PFSK-1 (cell line): ENCODE results near the gene PLK3.

ENCODE experiments used
- FOXP2 ChIP-seq: optimal IDR thresholded peaks from 2 replicates; pipeline ENCODE3; 2011; ENCODE audit warnings: borderline replicate concordance, control low read depth, inconsistent platforms; ENCODE audit not compliant: insufficient read depth; ENCODE audit errors: extremely low read length, extremely low read depth
- POLR2AphosphoS5 ChIP-seq: IDR thresholded peaks from 2 replicates; pipeline ENCODE4 v1.6.1; 2012; ENCODE audit warnings: low read depth, mild to moderate bottlenecking, control low read depth, low read length, moderate library complexity
- SIN3A ChIP-seq: IDR thresholded peaks from 2 replicates; pipeline ENCODE4 v1.6.1; 2012; ENCODE audit warnings: mild to moderate bottlenecking, low read length, moderate library complexity, borderline replicate concordance; ENCODE audit not compliant: insufficient read depth
- TAF1 ChIP-seq: IDR thresholded peaks from 2 replicates; pipeline ENCODE4 v1.6.1; 2012; ENCODE audit warnings: low read length, control low read depth, borderline replicate concordance; ENCODE audit not compliant: insufficient read depth
- TF ChIP-seq, protein P1 (sequence below), 2 experiments: IDR thresholded peaks; 2 replicates each; pipeline versions ENCODE4 v1.6.1 to v1.8.0; 2011 to 2012; ENCODE audit warnings: low read depth in 2 of 2, low read length in 2 of 2, control low read depth in 1 of 2, inconsistent platforms in 1 of 2, mild to moderate bottlenecking in 1 of 2, moderate library complexity in 1 of 2; ENCODE audit not compliant: insufficient read depth in 1 of 2

PLK3 gene

DNA sequence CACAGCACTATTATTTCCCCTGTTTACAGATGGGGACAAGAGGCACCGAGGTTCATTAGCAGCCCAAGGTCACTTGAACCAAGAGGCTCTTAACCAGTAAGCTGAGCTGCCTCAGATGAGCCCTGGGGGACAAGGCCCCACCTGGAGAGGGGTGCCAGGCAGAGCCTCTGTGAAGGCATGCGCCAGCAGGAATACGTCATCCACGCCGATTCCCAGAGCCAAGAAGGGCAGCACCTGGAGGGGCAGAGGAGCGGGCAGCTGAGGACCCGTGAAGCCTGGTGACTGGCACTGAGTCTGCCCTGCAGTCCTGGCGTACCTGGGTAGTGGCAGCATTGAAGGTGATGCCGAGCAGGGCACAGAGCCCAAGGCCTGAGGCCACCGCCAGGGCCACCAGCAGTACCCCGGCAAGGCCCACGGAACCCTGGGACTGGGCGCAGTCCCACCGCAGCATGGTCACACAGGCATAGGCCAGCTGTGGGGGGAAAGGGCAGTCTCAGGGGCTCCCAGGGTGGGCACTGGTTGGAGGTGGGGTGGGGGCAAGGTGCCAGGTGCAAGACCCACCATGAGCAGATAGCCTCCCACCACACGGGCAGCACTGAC lies 28.8 kb downstream of the PLK3 start:
- TF ChIP-seq POLR2AphosphoS5 = no peak
- TF ChIP-seq SIN3A = no peak
- no peak for TF ChIP-seq TAF1
- TF ChIP-seq FOXP2 = no peak
- TF ChIP-seq, protein P1, sequence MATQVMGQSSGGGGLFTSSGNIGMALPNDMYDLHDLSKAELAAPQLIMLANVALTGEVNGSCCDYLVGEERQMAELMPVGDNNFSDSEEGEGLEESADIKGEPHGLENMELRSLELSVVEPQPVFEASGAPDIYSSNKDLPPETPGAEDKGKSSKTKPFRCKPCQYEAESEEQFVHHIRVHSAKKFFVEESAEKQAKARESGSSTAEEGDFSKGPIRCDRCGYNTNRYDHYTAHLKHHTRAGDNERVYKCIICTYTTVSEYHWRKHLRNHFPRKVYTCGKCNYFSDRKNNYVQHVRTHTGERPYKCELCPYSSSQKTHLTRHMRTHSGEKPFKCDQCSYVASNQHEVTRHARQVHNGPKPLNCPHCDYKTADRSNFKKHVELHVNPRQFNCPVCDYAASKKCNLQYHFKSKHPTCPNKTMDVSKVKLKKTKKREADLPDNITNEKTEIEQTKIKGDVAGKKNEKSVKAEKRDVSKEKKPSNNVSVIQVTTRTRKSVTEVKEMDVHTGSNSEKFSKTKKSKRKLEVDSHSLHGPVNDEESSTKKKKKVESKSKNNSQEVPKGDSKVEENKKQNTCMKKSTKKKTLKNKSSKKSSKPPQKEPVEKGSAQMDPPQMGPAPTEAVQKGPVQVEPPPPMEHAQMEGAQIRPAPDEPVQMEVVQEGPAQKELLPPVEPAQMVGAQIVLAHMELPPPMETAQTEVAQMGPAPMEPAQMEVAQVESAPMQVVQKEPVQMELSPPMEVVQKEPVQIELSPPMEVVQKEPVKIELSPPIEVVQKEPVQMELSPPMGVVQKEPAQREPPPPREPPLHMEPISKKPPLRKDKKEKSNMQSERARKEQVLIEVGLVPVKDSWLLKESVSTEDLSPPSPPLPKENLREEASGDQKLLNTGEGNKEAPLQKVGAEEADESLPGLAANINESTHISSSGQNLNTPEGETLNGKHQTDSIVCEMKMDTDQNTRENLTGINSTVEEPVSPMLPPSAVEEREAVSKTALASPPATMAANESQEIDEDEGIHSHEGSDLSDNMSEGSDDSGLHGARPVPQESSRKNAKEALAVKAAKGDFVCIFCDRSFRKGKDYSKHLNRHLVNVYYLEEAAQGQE (IDR thresholded peaks at IDR 0.05; ENCODE audit: insufficient read depth in 1 of 2, low read depth in 2 of 2, low read length in 2 of 2) = no peak

DNA sequence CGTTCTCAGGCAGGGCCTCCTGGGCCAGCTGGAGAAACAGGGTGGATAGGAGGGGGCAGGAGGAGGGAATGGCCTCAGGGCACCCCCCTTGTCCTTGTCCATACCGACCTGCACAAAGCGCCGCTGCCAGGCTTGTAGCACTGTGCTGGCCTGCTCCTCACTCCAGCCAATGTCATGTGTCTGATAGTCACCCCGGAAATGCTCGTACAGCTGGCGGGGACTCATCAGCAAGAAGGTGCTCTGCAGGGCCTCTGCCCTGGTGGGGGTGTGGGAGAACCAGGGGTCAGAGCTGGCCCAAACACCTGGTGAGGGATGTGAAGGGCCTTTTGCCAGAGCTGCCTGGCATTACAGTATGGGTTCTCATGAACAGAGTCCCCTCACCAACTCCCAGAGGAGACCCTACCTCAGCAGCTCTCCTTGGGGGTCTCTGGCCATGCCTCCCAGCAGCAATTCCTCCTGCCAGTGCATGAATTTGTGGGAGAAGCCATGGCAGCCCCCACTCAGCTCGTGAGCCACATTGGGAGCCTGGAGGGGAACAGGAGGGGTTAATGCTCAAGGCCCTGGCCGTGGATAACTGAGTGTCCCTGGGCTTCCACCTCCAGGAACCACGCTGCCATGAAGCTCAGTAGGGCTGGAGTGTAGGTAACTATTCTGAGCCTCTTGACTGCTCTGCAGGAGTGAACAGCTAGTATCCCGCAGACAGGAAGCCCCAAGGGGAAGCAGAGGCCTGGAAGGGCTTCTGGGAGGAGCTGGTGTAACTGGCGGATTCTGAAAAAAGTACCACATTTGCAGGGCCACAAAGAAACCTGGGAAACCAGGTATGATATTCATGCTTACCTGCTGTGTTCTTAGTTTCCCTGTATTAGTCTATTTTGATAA lies 29.6 kb downstream of the PLK3 start:
- TF ChIP-seq, protein P1 (IDR thresholded peaks at IDR 0.05; ENCODE audit: insufficient read depth in 1 of 2, low read depth in 2 of 2, low read length in 2 of 2) = no peak
- TF ChIP-seq TAF1 (no peak), FOXP2 (no peak), POLR2AphosphoS5 (no peak), SIN3A (no peak)

DNA sequence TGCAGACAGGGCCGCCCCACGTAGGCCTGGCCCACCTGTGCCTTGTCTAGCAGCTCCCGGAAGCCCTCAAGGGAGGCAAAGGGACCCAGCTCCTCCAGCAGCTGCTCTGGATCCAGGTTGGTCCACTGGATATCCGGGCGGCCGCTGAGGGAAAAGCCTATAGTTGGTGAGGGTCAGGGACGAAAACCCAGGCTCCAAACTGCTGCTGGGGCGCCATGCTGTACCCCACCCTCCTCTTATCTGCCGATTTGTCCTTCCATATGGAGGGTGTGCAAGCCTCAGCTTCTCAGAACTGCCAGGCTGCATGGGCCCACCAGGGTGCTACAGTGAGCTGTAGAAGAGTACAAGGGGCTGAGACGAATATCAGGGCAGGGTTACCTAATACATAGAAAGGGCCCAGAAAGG lies 30.7 kb downstream of the PLK3 start:
- no peak for TF ChIP-seq SIN3A
- no peak for TF ChIP-seq POLR2AphosphoS5
- no peak for TF ChIP-seq TAF1
- TF ChIP-seq FOXP2 = no peak
- TF ChIP-seq, protein P1 (IDR thresholded peaks at IDR 0.05; ENCODE audit: insufficient read depth in 1 of 2, low read depth in 2 of 2, low read length in 2 of 2) = no peak

DNA sequence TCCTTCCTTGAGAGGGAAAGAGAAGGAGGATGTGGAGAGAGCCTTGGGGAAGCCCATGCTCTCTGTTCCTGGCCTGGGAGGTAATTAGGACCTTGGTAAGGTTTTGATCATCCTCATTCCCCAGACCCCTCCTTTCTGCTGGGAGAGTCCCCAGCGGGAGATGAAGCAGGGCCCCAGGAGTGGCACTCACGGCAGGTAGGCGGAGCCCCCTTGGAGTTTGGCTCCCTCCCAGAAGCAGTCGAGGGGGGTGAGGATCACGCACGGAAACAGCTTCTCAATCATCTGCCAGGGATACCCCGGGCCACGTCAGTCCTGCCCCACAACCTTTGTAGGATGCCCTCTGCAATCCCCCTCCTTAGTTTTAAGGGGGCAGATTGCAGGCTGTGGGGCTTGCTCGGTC lies 31.3 kb downstream of the PLK3 start:
- TF ChIP-seq FOXP2 = no peak
- TF ChIP-seq, protein P1 (IDR thresholded peaks at IDR 0.05; ENCODE audit: insufficient read depth in 1 of 2, low read depth in 2 of 2, low read length in 2 of 2) = no peak
- no peak for TF ChIP-seq TAF1
- TF ChIP-seq POLR2AphosphoS5 = no peak
- TF ChIP-seq SIN3A = no peak
